Bronchial epithelial cell (primary cell): ENCODE results near the gene FARS2. TPM values are rescaled to one million over a fixed set of nuclear protein-coding genes. Genes with fewer than 3 reads are reported as not detected.
"Not testable (repeated sequence)": the region's sequence is repeated elsewhere in the genome, so short reads cannot be mapped to it uniquely, and the experiment has no call there.

Source experiments
- DNase-seq: peaks from one replicate; pipeline ENCODE4 v3.0.0-alpha.2; 2010; ENCODE audit warnings: low read depth
- FAIRE-seq: peaks from 2 replicates; lab custom pipeline; 2011; peaks lifted over from hg19 to GRCh38; lab: Jason Lieb, UNC
- H3K27me3 ChIP-seq: 2 replicates; pipeline ENCODE4 v1.5.1; 2011; ENCODE audit warnings: low read length; ENCODE audit not compliant: control insufficient read depth, insufficient read depth
- H3K36me3 ChIP-seq: 2 replicates; pipeline ENCODE4 v1.5.1; 2011; ENCODE audit warnings: low read length; ENCODE audit not compliant: control insufficient read depth, insufficient read depth
- H3K4me3 ChIP-seq: 2 replicates; pipeline ENCODE4 v1.5.1; 2011; ENCODE audit warnings: mild to moderate bottlenecking, low read depth, low read length, control low read depth
- total RNA-seq: library from RNA; depleted of rRNA; stranded (reverse); fragments of >200 nt; gene quantifications from 2 replicates; pipeline ENCODE4 v1.2.1, GENCODE V29; 2014
- TF ChIP-seq, protein P1 (sequence below): IDR thresholded peaks from 2 replicates; pipeline ENCODE4 v1.5.1; 2011; ENCODE audit warnings: mild to moderate bottlenecking, moderate library complexity, low read length, control low read depth, inconsistent platforms; ENCODE audit not compliant: insufficient read depth, severe bottlenecking

The FARS2 gene
- total RNA-seq, 1 donor from 2014 or later: 27.4 TPM

DNA sequence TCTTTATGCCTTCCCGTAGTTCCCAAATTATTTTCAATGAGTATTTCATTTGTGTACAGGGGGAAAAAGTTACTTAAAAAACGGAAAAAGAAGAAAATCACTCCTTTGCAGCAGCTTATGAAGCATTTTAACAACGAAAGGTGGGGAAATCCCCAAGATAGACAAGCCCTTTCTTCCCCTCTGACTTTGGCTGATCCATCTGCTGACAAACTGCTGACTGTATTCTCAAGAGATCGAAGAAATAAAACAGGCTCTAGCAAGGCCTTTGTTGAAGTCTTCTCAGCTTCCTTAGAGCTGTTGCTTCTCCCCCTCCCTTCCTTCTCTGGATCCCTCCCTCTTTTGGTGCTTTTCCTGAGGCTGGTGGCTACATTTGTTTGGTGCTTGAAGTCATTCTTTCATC, 420.2 kb downstream of the FARS2 start:
- TF ChIP-seq, protein P1, sequence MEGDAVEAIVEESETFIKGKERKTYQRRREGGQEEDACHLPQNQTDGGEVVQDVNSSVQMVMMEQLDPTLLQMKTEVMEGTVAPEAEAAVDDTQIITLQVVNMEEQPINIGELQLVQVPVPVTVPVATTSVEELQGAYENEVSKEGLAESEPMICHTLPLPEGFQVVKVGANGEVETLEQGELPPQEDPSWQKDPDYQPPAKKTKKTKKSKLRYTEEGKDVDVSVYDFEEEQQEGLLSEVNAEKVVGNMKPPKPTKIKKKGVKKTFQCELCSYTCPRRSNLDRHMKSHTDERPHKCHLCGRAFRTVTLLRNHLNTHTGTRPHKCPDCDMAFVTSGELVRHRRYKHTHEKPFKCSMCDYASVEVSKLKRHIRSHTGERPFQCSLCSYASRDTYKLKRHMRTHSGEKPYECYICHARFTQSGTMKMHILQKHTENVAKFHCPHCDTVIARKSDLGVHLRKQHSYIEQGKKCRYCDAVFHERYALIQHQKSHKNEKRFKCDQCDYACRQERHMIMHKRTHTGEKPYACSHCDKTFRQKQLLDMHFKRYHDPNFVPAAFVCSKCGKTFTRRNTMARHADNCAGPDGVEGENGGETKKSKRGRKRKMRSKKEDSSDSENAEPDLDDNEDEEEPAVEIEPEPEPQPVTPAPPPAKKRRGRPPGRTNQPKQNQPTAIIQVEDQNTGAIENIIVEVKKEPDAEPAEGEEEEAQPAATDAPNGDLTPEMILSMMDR: no peak
- Histone ChIP-seq H3K4me3 (no peak overlapping the region), H3K27me3 (no peaks in the 10 kb centered on the region), H3K36me3 (no peaks in the 10 kb centered on the region)
- no peak for FAIRE-seq
- no peak for DNase-seq

DNA sequence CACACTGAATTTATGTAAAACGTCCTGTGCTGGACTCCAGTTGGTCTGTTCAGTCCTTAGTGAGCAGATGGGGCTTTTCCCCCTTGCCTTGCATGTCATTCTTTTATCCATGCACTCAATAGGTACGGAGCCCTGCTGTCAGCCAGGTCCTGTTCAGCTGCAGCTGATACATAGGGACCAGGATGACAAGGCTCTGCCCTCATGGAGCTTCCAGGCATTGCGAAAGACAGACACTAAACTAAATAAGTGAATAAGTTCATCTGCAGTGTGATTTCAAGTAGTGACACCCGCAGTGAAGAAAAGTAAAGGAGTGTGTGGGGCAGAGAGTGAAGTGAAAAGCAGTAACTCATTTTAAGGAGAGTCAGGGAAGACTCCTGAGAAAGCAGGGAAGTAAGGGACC, 421.2 kb downstream of the FARS2 start:
- Histone ChIP-seq H3K4me3 (no peak overlapping the region), H3K27me3 (no peaks in the 10 kb centered on the region), H3K36me3 (no peaks in the 10 kb centered on the region)
- DNase-seq (no peak), FAIRE-seq (no peak)
- TF ChIP-seq, protein P1: no peak

DNA sequence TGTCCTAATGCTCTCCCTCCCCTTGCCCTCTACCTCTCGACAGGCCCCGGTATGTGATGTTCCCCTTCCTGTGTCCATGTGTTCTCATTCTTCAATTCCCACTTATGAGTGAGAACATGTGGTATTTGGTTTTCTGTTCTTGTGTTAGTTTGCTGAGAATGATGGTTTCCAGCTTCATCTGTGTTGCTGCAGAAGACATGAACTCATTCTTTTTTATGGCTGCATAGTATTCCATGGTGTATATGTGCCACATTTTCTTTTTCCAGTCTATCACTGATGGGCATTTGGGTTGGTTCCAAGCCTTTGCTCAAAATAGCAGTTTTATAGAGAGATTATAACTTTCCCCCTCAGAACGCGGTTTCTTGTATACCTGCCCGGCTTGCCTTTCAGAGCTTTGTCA, 422.4 kb downstream of the FARS2 start:
- not testable (repeated sequence) for H3K27me3 ChIP-seq, H3K4me3 ChIP-seq, FAIRE-seq, H3K36me3 ChIP-seq, DNase-seq

DNA sequence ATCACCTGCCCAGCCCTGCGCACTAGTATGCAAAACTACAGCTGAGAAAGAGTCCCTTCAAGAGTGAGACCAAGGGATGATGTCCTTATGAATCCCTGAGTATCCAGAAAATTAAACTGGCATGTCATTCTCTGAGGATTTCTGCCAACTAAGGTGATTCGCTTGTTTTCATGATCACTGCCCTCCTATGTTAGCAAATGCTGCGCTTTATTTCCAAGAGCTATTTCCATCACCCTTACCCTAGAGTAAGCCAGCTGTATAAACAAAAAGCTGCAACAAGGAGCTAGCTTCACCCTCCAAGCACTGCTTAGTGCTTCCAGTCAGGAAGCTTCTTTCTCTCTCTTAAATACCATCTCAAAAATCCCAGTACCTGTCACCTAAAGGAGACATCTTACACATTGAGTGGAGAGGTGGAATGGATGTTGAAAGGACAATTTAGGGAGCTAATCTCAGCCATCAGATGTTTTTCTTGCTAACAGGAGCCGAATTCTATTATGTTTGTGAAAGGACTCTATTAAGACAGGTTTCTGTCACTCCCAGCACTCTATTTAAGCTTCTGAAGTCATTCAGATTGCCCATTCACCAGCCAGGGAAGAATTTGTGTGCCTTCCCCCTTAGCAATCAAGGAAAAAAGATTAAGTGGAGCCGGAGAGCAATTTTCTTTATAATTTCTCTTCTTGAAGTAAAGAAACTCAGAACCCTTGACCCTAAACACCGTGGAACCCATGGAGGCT, 423.2 kb downstream of the FARS2 start:
- TF ChIP-seq, protein P1: no peak
- FAIRE-seq (no peak), DNase-seq (no peak)
- H3K27me3 ChIP-seq: no peaks in the 10 kb centered on the region
- H3K36me3 ChIP-seq: no peaks in the 10 kb centered on the region
- H3K4me3 ChIP-seq: no peak overlapping the region

DNA sequence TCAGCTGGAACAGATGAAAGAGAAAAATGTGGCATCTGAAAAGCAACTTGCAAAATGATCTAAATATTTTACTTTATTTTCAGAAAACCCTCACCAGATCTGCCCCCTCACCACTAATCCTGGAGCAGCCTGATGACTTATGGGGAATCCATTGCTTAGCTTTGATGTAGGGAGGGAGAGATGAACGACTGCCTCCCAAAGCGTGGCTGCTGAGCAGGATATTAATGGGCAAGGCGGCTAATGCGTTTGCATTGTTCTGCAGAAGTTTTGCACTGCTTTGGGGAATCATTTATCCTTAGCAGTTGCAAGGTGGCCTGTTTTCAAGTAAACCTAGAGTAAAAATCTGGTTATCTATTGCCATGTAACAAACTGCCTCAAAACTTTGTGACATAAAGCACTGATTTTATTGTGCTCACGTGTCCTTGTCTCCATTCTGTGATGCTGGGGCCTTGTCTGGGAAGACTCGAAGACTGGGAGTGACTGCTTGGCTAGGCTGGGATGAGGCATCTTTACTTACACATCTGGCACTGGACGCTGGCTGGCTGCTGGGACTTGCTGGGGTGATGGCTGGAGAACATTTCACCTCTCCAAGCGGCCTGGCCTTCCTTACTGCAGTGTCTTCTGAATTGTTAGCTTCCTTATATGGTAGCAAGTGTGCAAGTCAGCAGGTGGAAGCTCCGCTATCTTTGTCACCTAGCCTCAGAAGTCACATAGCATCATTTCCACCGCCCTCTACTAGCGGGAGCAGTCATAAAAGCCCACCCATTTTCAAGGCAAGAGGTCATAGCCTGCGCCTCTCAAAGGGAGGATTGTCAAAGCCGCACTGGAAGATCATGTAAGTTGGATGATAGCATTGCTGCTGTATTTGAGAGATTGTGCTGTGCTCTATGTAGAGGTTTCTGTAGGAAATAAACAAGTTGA, 432.2 kb downstream of the FARS2 start:
- FAIRE-seq (no peak), DNase-seq (no peak)
- TF ChIP-seq, protein P1: no peak

More for the DNA sequence above, 432.2 kb downstream of the FARS2 start:
- no peaks in the 10 kb centered on the region for H3K27me3 ChIP-seq
- no peak overlapping the region for H3K4me3 ChIP-seq
- no peaks in the 10 kb centered on the region for H3K36me3 ChIP-seq
